Cardiac muscle cell (in vitro differentiated cells and primary cell): ENCODE data around the gene NAMPT. TPM values are rescaled to one million over a fixed set of nuclear protein-coding genes. Genes with fewer than 3 reads are reported as not detected.

Experiments
- DNase-seq, 2 donors: peaks; one replicate each; pipeline versions ENCODE4 v3.0.0 to v3.0.0-alpha.2; 2010 to 2017; ENCODE audit warnings: low read depth in 1 of 2, low spot score in 1 of 2
- H3K27ac ChIP-seq: fragments of 200-600 bp; sonication (generic); 2 replicates; pipeline ENCODE4 v1.5.1; 2016
- H3K27me3 ChIP-seq: fragments of 200-600 bp; sonication (generic); 2 replicates; pipeline ENCODE4 v1.6.0; 2016; ENCODE audit warnings: control low read depth
- H3K36me3 ChIP-seq: fragments of 200-600 bp; sonication (generic); 2 replicates; pipeline ENCODE4 v1.5.1; 2016; ENCODE audit warnings: control low read depth
- H3K4me1 ChIP-seq: fragments of 200-600 bp; sonication (generic); 2 replicates; pipeline ENCODE4 v1.8.1; 2017; ENCODE audit warnings: low read depth, mild to moderate bottlenecking, mixed run types
- H3K4me3 ChIP-seq: fragments of 200-600 bp; sonication (generic); 2 replicates; pipeline ENCODE4 v1.5.1; 2016; ENCODE audit warnings: mild to moderate bottlenecking
- H3K9me3 ChIP-seq: fragments of 200-600 bp; sonication (generic); 2 replicates; pipeline ENCODE4 v1.5.1; 2017; ENCODE audit warnings: low read depth, mild to moderate bottlenecking, control low read depth
- CTCF ChIP-seq: IDR thresholded peaks from 2 replicates; pipeline ENCODE4 v1.5.1; 2012; ENCODE audit warnings: low read depth, mild to moderate bottlenecking, low read length
- polyA plus RNA-seq: library from polyadenylated mRNA; unstranded; fragments of >200 nt; fragmentation: Nextera tagmentation; extraction: Ambion mirVana; gene quantifications from 2 replicates; pipeline ENCODE4 v1.2.1, GENCODE V29; 2016
- total RNA-seq: library from RNA; depleted of rRNA; stranded (reverse); fragments of >200 nt; gene quantifications from 2 replicates; pipeline ENCODE4 v1.2.3, GENCODE V29; 2016

The NAMPT gene
- total and polyA plus RNA-seq, 2 experiments from 2014 or later = 36.4 to 37.3 TPM

GRCh38 chr7:106265133-106265532, 19.6 kb downstream of the NAMPT start:
- H3K27ac ChIP-seq = no peak overlapping the region
- no peak for TF ChIP-seq CTCF
- no peaks in the 10 kb centered on the region for H3K9me3 ChIP-seq
- H3K36me3 ChIP-seq = peaks cover 43% of the 10 kb centered on the region
- DNase-seq = no peak
- H3K4me3 ChIP-seq = no peak overlapping the region
- H3K4me1 ChIP-seq = peaks cover 14% of the 10 kb centered on the region
- H3K27me3 ChIP-seq = no peaks in the 10 kb centered on the region

DNA sequence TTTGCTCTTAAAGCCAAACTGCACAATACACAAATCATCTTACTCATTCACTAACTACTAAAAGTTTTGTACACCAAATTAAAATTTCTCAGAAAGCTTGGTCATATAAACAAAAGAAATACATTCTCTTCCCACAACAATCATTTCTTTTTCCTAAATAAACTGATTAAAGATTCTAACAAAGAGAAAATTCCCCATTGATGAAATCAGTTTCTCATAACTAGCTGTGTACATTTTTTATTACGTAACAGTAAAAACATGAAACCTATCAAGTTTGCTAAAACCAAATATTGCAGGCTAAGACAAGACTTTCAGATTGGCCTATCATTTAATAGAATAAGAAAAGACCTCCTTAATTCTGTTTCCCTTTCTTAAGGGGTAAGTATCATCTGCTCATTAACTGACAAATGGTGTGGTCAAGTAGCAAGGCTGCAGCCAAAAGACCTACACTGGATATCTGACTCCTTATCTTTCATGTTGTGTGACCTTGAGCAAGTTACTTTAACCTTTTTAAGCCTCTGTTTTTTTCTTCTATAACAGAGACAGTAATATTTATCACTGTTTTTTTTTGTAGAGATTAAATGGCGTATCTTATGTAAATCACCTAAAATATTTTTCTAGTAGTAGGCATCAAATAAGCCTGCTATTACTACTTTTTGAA, 22.4 kb downstream of the NAMPT start:
- TF ChIP-seq CTCF = no peak
- peak in 1 of 2 donors; percentile 13 for DNase-seq
- Histone ChIP-seq H3K27me3 (no peaks in the 10 kb centered on the region), H3K9me3 (no peaks in the 10 kb centered on the region), H3K4me1 (peaks cover 9% of the 10 kb centered on the region), H3K27ac (peak overlapping the region; percentile 15), H3K4me3 (no peak overlapping the region), H3K36me3 (peaks cover 42% of the 10 kb centered on the region)

DNA sequence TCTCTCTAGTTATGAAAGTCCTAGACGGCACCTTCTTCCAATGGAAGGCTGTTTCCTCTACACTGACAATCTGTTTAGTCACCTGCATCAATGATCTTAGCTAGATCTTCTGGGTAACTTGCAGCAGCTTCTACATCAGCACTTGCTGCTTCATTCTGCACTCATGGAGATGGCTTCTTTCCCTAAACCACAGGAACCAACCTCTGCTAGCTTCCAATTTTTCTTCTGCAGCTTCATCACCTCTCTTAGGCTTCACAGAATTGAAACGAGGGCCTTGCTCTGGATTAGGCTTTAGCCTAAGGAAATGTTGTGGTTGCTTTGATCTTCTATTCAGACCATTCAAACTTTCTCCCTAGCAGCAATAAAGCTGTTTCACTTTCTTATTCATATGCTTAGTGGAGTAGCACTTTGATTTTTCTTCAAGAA, 24.6 kb downstream of the NAMPT start:
- H3K27me3 ChIP-seq = no peaks in the 10 kb centered on the region
- no peaks in the 10 kb centered on the region for H3K9me3 ChIP-seq
- DNase-seq = no peak
- no peak for TF ChIP-seq CTCF
- H3K4me3 ChIP-seq = no peak overlapping the region
- peaks cover 31% of the 10 kb centered on the region for H3K36me3 ChIP-seq
- H3K27ac ChIP-seq = no peak overlapping the region
- peaks cover 9% of the 10 kb centered on the region for H3K4me1 ChIP-seq

DNA sequence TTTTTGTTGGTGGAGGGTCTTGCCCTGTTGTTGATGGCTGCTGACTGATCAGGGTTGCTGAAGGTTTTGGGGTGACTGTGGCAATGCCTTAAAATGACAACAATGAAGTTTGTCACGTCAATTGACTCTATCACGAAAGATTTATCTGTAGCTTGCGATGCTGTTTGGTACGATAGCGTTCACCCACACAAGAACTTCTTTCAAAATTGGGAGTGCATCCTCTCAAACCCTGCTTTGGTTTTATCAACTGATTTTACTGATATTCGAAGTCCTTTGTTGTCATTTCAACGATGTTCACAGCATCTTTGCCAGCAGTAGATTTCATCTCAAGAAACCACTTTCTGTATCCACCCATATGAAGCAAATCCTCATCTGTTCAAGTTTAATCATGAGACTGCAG, 26.0 kb downstream of the NAMPT start:
- Histone ChIP-seq H3K36me3 (peaks cover 36% of the 10 kb centered on the region), H3K27me3 (no peaks in the 10 kb centered on the region), H3K27ac (no peak overlapping the region), H3K4me1 (peaks cover 9% of the 10 kb centered on the region), H3K4me3 (no peak overlapping the region), H3K9me3 (no peaks in the 10 kb centered on the region)
- TF ChIP-seq CTCF = no peak
- DNase-seq = no peak

DNA sequence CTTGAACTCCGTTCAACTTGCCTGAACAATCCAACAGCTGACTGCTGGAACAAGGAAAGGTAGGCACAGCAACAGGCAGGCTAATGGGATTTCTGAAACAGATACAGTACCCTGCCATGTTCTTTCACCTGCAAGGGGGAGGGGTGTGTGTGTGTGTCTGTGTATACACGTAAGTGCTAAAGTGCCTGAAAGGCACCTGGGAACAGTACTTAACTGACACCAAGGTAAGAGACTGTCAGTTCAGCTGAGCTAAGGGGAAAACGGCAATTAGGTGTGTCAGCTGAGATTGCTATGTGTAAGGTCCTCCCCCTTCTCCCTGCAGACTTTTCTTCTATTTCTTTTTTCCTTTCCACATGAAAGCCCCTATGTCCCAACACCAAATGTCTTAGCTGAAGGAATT, 27.0 kb downstream of the NAMPT start:
- Histone ChIP-seq H3K4me1 (peaks cover 7% of the 10 kb centered on the region), H3K36me3 (peaks cover 35% of the 10 kb centered on the region), H3K27ac (no peak overlapping the region), H3K4me3 (no peak overlapping the region), H3K27me3 (no peaks in the 10 kb centered on the region), H3K9me3 (no peaks in the 10 kb centered on the region)
- TF ChIP-seq CTCF = no peak
- DNase-seq = no peak

GRCh38 chr7:106256144-106256543, 28.6 kb downstream of the NAMPT start:
- Histone ChIP-seq H3K9me3 (no peaks in the 10 kb centered on the region), H3K36me3 (peaks cover 46% of the 10 kb centered on the region), H3K27ac (no peak overlapping the region), H3K4me3 (no peak overlapping the region), H3K4me1 (no peaks in the 10 kb centered on the region), H3K27me3 (no peaks in the 10 kb centered on the region)
- no peak for TF ChIP-seq CTCF
- no peak for DNase-seq
